Measurements from ENCODE around the gene OLIG2.

DNA sequence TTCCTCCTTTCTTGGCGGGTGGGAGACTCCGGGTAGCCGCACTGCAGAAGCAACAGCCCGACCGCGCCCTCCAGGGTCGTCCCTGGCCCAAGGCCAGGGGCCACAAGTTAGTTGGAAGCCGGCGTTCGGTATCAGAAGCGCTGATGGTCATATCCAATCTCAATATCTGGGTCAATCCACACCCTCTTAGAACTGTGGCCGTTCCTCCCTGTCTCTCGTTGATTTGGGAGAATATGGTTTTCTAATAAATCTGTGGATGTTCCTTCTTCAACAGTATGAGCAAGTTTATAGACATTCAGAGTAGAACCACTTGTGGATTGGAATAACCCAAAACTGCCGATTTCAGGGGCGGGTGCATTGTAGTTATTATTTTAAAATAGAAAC is 2.5 kb downstream of the OLIG2 start:
- TF ChIP-seq, protein P1, sequence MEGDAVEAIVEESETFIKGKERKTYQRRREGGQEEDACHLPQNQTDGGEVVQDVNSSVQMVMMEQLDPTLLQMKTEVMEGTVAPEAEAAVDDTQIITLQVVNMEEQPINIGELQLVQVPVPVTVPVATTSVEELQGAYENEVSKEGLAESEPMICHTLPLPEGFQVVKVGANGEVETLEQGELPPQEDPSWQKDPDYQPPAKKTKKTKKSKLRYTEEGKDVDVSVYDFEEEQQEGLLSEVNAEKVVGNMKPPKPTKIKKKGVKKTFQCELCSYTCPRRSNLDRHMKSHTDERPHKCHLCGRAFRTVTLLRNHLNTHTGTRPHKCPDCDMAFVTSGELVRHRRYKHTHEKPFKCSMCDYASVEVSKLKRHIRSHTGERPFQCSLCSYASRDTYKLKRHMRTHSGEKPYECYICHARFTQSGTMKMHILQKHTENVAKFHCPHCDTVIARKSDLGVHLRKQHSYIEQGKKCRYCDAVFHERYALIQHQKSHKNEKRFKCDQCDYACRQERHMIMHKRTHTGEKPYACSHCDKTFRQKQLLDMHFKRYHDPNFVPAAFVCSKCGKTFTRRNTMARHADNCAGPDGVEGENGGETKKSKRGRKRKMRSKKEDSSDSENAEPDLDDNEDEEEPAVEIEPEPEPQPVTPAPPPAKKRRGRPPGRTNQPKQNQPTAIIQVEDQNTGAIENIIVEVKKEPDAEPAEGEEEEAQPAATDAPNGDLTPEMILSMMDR (IDR thresholded peaks at IDR 0.05): no peak
- no peak for TF ChIP-seq CHD2 (IDR thresholded peaks at IDR 0.05; ENCODE audit: low read length, partially characterized antibody)
- no peak for TF ChIP-seq TAF1 (IDR thresholded peaks at IDR 0.05; ENCODE audit: borderline replicate concordance, low read depth, low read length)
- TF ChIP-seq, protein P2, sequence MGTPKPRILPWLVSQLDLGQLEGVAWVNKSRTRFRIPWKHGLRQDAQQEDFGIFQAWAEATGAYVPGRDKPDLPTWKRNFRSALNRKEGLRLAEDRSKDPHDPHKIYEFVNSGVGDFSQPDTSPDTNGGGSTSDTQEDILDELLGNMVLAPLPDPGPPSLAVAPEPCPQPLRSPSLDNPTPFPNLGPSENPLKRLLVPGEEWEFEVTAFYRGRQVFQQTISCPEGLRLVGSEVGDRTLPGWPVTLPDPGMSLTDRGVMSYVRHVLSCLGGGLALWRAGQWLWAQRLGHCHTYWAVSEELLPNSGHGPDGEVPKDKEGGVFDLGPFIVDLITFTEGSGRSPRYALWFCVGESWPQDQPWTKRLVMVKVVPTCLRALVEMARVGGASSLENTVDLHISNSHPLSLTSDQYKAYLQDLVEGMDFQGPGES (IDR thresholded peaks at IDR 0.05; ENCODE audit: low read depth, low read length): no peak
- TF ChIP-seq SMC3 (IDR thresholded peaks at IDR 0.05; ENCODE audit: low read depth, low read length): no peak
- TF ChIP-seq YY1 (IDR thresholded peaks at IDR 0.05; ENCODE audit: low read depth): no peak
- TF ChIP-seq TCF12 (IDR thresholded peaks at IDR 0.05): no peak
- no peak for TF ChIP-seq EP300 (IDR thresholded peaks at IDR 0.05; ENCODE audit: borderline replicate concordance in 1 of 2, low read depth in 1 of 2, low read length in 1 of 2)
- TF ChIP-seq POLR2AphosphoS5 (IDR thresholded peaks at IDR 0.05; ENCODE audit: low read depth, low read length): no peak
- TF ChIP-seq MXI1 (IDR thresholded peaks at IDR 0.05; ENCODE audit: low read depth, low read length): no peak
- TF ChIP-seq RCOR1 (IDR thresholded peaks at IDR 0.05; ENCODE audit: low read length): no peak
- TF ChIP-seq RAD21 (IDR thresholded peaks at IDR 0.05; ENCODE audit: low read length): no peak

Data from SK-N-SH (cell line).